Fibroblast of lung (primary cell): Measurements from ENCODE around the gene SUGP1. TPM values are rescaled to one million over a fixed set of nuclear protein-coding genes. Genes with fewer than 3 reads are reported as not detected.

Experiments used
- DNase-seq, 2 donors: peaks; one replicate each; pipeline versions ENCODE4 v3.0.0 to v3.0.0-alpha.2; 2010; ENCODE audit warnings: low read depth in 2 of 2
- H2AFZ ChIP-seq: 2 replicates; pipeline ENCODE4 v1.5.1; 2012; ENCODE audit warnings: low read length, control low read depth, inconsistent platforms
- H3K27ac ChIP-seq: 2 replicates; pipeline ENCODE4 v1.5.1; 2011; ENCODE audit warnings: low read length, control low read depth; ENCODE audit not compliant: insufficient read depth
- H3K27me3 ChIP-seq: 2 replicates; pipeline ENCODE4 v1.5.1; 2011; ENCODE audit warnings: mild to moderate bottlenecking, low read length; ENCODE audit not compliant: control insufficient read depth, insufficient read depth
- H3K36me3 ChIP-seq: 2 replicates; pipeline ENCODE4 v1.5.1; 2011; ENCODE audit warnings: low read length; ENCODE audit not compliant: control insufficient read depth, insufficient read depth
- H3K4me1 ChIP-seq: 2 replicates; pipeline ENCODE4 v1.5.1; 2011; ENCODE audit warnings: low read length; ENCODE audit not compliant: control insufficient read depth, insufficient read depth; ENCODE audit errors: extremely low read depth
- H3K4me2 ChIP-seq: 2 replicates; pipeline ENCODE4 v1.5.1; 2011; ENCODE audit warnings: low read length, control low read depth; ENCODE audit not compliant: insufficient read depth; ENCODE audit errors: extremely low read depth
- H3K4me3 ChIP-seq, 4 experiments: fragments of 200-600 bp in 1 of 4; sonication (generic) in 1 of 4; replicated peaks in 1 of 4; 2 replicates each; pipeline ENCODE4 v1.5.1; 2011 to 2016; ENCODE audit warnings: low read length in 4 of 4, low read depth in 3 of 4, mild to moderate bottlenecking in 3 of 4, control low read depth in 2 of 4, inconsistent platforms in 1 of 4, mixed read lengths in 1 of 4; ENCODE audit not compliant: insufficient read depth in 1 of 4; ENCODE audit errors: control extremely low read depth in 1 of 4
- H3K79me2 ChIP-seq: 2 replicates; pipeline ENCODE4 v1.5.1; 2012; ENCODE audit warnings: mild to moderate bottlenecking, low read length, inconsistent platforms; ENCODE audit not compliant: control insufficient read depth, insufficient read depth
- H3K9ac ChIP-seq: 2 replicates; pipeline ENCODE4 v1.5.1; 2011; ENCODE audit warnings: mild to moderate bottlenecking, low read length, control low read depth; ENCODE audit not compliant: insufficient read depth
- H3K9me3 ChIP-seq: 2 replicates; pipeline ENCODE4 v1.5.1; 2012; ENCODE audit warnings: low read depth, low read length; ENCODE audit not compliant: control insufficient read depth, insufficient read depth
- H4K20me1 ChIP-seq: 2 replicates; pipeline ENCODE4 v1.5.1; 2011; ENCODE audit warnings: low read length; ENCODE audit not compliant: control insufficient read depth, insufficient read depth; ENCODE audit errors: extremely low read depth
- CTCF ChIP-seq, 2 donors: IDR thresholded peaks in 1 of 2; conservative IDR thresholded peaks in 1 of 2; 1 replicate in 1 of 2; 2 replicates in 1 of 2; pipeline ENCODE4 v1.5.1; 2011 to 2012; ENCODE audit warnings: low read length in 2 of 2, control low read depth in 1 of 2, inconsistent platforms in 1 of 2, low read depth in 1 of 2, mild to moderate bottlenecking in 1 of 2
- EZH2 ChIP-seq: IDR thresholded peaks from 2 replicates; pipeline ENCODE4 v1.5.1; 2012; ENCODE audit warnings: low read length, control low read depth, mild to moderate bottlenecking; ENCODE audit errors: missing control alignments
- polyA plus RNA-seq, 2 donors: library from polyadenylated mRNA; depleted of rRNA in 1 of 2; stranded (reverse) in 1 of 2; unstranded in 1 of 2; fragments of >200 nt; gene quantifications; 2 replicates each; pipeline ENCODE4 v1.2.1, GENCODE V29; 2011 to 2012; ENCODE audit warnings: missing spikeins in 1 of 2
- total RNA-seq: library from RNA; depleted of rRNA; stranded (reverse); fragments of >200 nt; gene quantifications from 2 replicates; pipeline ENCODE4 v1.2.1, GENCODE V29; 2014

SUGP1 gene
- total and polyA plus RNA-seq, 2 donors (not counting 1 experiment from before 2014, with no cell fraction given), result 17.3 to 27.7 TPM

- H3K9me3 ChIP-seq, result no peaks in the 10 kb centered on the region
- H3K4me3 ChIP-seq, result no peak overlapping the region
- H3K36me3 ChIP-seq, result peaks cover 46% of the 10 kb centered on the region
- H4K20me1 ChIP-seq, result no peaks in the 10 kb centered on the region
- no peak overlapping the region for H3K4me2 ChIP-seq
- no peaks in the 10 kb centered on the region for H3K4me1 ChIP-seq
- no peak overlapping the region for H3K27ac ChIP-seq
- no peaks in the 10 kb centered on the region for H3K27me3 ChIP-seq
- H3K79me2 ChIP-seq, result no peaks in the 10 kb centered on the region
- no peak overlapping the region for H2AFZ ChIP-seq
- TF ChIP-seq EZH2 (no peak), CTCF (conservative IDR thresholded peaks at IDR 0.05 in 1 of 2, IDR thresholded peaks at IDR 0.05 in 1 of 2; ENCODE audit: low read depth in 1 of 2, low read length in 2 of 2) (no peak)
- no peak for DNase-seq
- H3K9ac ChIP-seq, result no peak overlapping the region
These were observed 29.1 kb upstream of the SUGP1 start for GRCh38 chr19:19349365-19349764.

GRCh38 chr19:19348266-19348665 is 28.0 kb upstream of the SUGP1 start:
- Histone ChIP-seq H3K4me3 (no peak overlapping the region), H3K27me3 (no peaks in the 10 kb centered on the region), H4K20me1 (no peaks in the 10 kb centered on the region), H3K9me3 (no peaks in the 10 kb centered on the region), H3K27ac (no peak overlapping the region), H3K4me1 (no peaks in the 10 kb centered on the region), H3K36me3 (peaks cover 42% of the 10 kb centered on the region), H3K4me2 (no peak overlapping the region), H3K9ac (no peak overlapping the region), H2AFZ (no peak overlapping the region), H3K79me2 (no peaks in the 10 kb centered on the region)
- TF ChIP-seq EZH2, result no peak
- DNase-seq, result peak in 1 of 2 donors; percentile 43

GRCh38 chr19:19347401-19348110 is 27.2 kb upstream of the SUGP1 start:
- H3K9ac ChIP-seq, result no peak overlapping the region
- no peaks in the 10 kb centered on the region for H3K27me3 ChIP-seq
- no peak overlapping the region for H3K4me3 ChIP-seq
- TF ChIP-seq EZH2, result no peak
- TF ChIP-seq CTCF (conservative IDR thresholded peaks at IDR 0.05 in 1 of 2, IDR thresholded peaks at IDR 0.05 in 1 of 2; ENCODE audit: low read depth in 1 of 2, low read length in 2 of 2), result no peak
- no peaks in the 10 kb centered on the region for H3K79me2 ChIP-seq
- DNase-seq, result peak in 1 of 2 donors; percentile 16
- H2AFZ ChIP-seq, result no peak overlapping the region
- no peaks in the 10 kb centered on the region for H3K9me3 ChIP-seq
- no peak overlapping the region for H3K4me2 ChIP-seq
- H4K20me1 ChIP-seq, result no peaks in the 10 kb centered on the region
- peaks cover 43% of the 10 kb centered on the region for H3K36me3 ChIP-seq
- H3K27ac ChIP-seq, result no peak overlapping the region
- no peaks in the 10 kb centered on the region for H3K4me1 ChIP-seq
